SU-DHL-6 (cell line): Measurements from ENCODE around the gene RPS3.

Source experiments
- H2AFZ ChIP-seq: fragments of 200-600 bp; sonication (generic); 2 replicates; pipeline ENCODE4 v1.6.1; 2014; ENCODE audit warnings: low read depth, mild to moderate bottlenecking, moderate library complexity, mixed read lengths, antibody characterized with exemption, low read length; ENCODE audit not compliant: severe bottlenecking
- H3F3A ChIP-seq: fragments of 200-600 bp; shearing (Covaris generic); 2 replicates; pipeline ENCODE4 v1.6.0; 2016; ENCODE audit warnings: antibody characterized with exemption, mild to moderate bottlenecking; ENCODE audit not compliant: insufficient read depth
- H3K27ac ChIP-seq: fragments of 200-600 bp; sonication (generic); 2 replicates; pipeline ENCODE4 v1.5.1; 2016; ENCODE audit warnings: low read depth, mild to moderate bottlenecking, low read length, moderate library complexity, mixed read lengths
- H3K27me3 ChIP-seq: fragments of 200-600 bp; sonication (generic), shearing (Covaris generic); 2 replicates; pipeline ENCODE4 v1.6.0; 2014; ENCODE audit warnings: mild to moderate bottlenecking, low read length
- H3K36me3 ChIP-seq: fragments of 200-600 bp; sonication (generic); 2 replicates; pipeline ENCODE4 v1.6.1; 2014; ENCODE audit warnings: mild to moderate bottlenecking, low read length, mixed read lengths
- H3K4me2 ChIP-seq: fragments of 300-600, 200-600 bp; shearing (Covaris generic), sonication (generic); 2 replicates; pipeline ENCODE4 v1.6.0; 2014; ENCODE audit warnings: low read length, low read depth, mild to moderate bottlenecking; ENCODE audit not compliant: poor library complexity, severe bottlenecking
- H3K4me3 ChIP-seq: fragments of 200-600 bp; sonication (generic); 2 replicates; pipeline ENCODE4 v1.5.1; 2014; ENCODE audit warnings: antibody characterized with exemption, low read length, mild to moderate bottlenecking, mixed read lengths; ENCODE audit not compliant: insufficient read depth, poor library complexity, severe bottlenecking
- H3K79me2 ChIP-seq: fragments of 200-600 bp; sonication (generic); 2 replicates; pipeline ENCODE4 v1.6.1; 2014; ENCODE audit warnings: mild to moderate bottlenecking, low read length, moderate library complexity; ENCODE audit not compliant: insufficient read depth
- H3K9ac ChIP-seq: fragments of 200-600 bp; sonication (generic); 2 replicates; pipeline ENCODE4 v1.7.0; 2014; ENCODE audit warnings: mild to moderate bottlenecking, low read length
- H3K9me2 ChIP-seq: fragments of 200-600 bp; sonication (generic); replicated peaks from 2 replicates; pipeline ENCODE4 v1.6.1; 2014; ENCODE audit warnings: low read length; ENCODE audit not compliant: insufficient read depth
- H3K9me3 ChIP-seq: fragments of 200-600 bp; sonication (generic); 2 replicates; pipeline ENCODE4 v1.6.1; 2014; ENCODE audit warnings: low read length, mixed read lengths; ENCODE audit not compliant: insufficient read depth
- H4K20me1 ChIP-seq: fragments of 200-600 bp; sonication (generic); 2 replicates; pipeline ENCODE4 v1.6.1; 2014; ENCODE audit warnings: low read depth, mild to moderate bottlenecking, antibody characterized with exemption, low read length, moderate library complexity, mixed read lengths
- EZH2phosphoT487 ChIP-seq: fragments of 200-600 bp; sonication (generic), shearing (Covaris generic); conservative IDR thresholded peaks from 2 replicates; pipeline ENCODE4 v1.6.1; 2018; ENCODE audit warnings: mild to moderate bottlenecking, antibody characterized with exemption, low read length, moderate library complexity, mixed read lengths
- TF ChIP-seq, protein P1 (sequence below): fragments of 200-600 bp; sonication (generic); IDR thresholded peaks from one replicate; pipeline ENCODE4 v1.5.1; 2017; ENCODE audit warnings: antibody characterized with exemption, mild to moderate bottlenecking, low read length, moderate library complexity; ENCODE audit not compliant: insufficient read depth, poor library complexity, severe bottlenecking

RPS3 gene

DNA sequence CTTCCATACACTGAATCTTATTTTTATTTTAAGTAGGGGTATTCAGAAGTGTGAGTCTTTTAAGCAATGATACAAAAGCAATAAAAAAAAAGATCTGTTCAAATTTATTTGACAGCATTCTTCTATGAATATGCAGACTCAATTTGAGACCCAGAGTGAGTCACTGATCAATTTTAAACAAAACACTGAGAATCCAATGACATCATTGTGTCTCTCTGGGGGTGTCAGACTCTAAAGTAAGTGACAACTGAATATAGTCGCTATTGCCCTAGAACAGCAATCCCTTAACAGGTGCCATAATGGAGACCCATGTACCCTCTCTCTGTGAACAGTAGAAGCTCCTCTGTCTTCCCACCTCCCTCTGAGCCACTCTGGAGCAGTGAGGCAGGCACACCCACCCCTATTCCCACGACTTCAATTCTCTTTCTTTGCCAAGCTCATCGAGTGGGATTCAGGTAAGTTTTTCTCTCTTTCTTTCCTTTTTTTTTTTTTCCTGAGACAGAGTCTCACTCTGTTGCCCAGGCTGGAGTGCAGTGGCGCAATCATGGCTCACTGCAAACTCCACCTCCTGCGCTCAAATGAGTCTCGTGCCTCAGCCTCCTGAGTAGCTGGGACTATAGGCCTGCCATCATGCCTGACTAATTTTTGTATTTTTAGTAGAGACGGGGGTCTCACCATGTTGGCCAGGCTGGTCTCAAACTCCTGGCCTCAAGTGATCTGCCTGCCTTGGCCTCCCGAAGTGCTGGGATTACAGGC, 5.1 kb upstream of the RPS3 start:
- Histone ChIP-seq H3F3A (no peaks in the 10 kb centered on the region), H3K27me3 (no peaks in the 10 kb centered on the region), H3K9me2 (no peaks in the 10 kb centered on the region), H2AFZ (no peak overlapping the region), H3K36me3 (no peaks in the 10 kb centered on the region), H3K79me2 (no peaks in the 10 kb centered on the region), H3K27ac (no peak overlapping the region), H3K4me2 (no peak overlapping the region), H3K9me3 (no peaks in the 10 kb centered on the region), H4K20me1 (no peaks in the 10 kb centered on the region), H3K4me3 (no peak overlapping the region), H3K9ac (no peak overlapping the region)
- no peak for TF ChIP-seq EZH2phosphoT487
- TF ChIP-seq, protein P1, sequence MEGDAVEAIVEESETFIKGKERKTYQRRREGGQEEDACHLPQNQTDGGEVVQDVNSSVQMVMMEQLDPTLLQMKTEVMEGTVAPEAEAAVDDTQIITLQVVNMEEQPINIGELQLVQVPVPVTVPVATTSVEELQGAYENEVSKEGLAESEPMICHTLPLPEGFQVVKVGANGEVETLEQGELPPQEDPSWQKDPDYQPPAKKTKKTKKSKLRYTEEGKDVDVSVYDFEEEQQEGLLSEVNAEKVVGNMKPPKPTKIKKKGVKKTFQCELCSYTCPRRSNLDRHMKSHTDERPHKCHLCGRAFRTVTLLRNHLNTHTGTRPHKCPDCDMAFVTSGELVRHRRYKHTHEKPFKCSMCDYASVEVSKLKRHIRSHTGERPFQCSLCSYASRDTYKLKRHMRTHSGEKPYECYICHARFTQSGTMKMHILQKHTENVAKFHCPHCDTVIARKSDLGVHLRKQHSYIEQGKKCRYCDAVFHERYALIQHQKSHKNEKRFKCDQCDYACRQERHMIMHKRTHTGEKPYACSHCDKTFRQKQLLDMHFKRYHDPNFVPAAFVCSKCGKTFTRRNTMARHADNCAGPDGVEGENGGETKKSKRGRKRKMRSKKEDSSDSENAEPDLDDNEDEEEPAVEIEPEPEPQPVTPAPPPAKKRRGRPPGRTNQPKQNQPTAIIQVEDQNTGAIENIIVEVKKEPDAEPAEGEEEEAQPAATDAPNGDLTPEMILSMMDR: no peak

DNA sequence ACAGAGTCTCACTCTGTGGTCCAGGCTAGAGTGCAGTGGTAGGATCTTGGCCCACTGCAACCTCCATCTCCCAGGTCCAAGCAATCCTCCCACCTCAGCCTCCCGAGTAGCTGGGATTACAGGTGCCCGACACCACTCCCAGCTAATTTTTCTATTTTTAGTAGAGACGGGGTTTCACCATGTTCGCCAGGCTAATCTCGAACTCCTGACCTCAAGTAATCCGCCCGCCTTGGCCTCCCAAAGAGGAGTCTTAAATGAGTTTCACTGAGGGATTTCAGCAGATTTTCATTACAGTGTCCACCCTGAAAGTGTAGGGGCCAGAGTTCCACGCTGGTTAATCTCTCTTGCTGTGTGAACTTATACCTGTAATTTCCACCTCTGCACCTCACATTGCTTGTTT, 412 bp upstream of the RPS3 start:
- peak overlapping the region; percentile 18 for H3K4me2 ChIP-seq
- H3K36me3 ChIP-seq: peaks cover 33% of the 10 kb centered on the region
- H3F3A ChIP-seq: peaks cover 45% of the 10 kb centered on the region
- H3K79me2 ChIP-seq: peaks cover 44% of the 10 kb centered on the region
- peaks cover 30% of the 10 kb centered on the region for H4K20me1 ChIP-seq
- H3K9ac ChIP-seq: no peak overlapping the region
- no peaks in the 10 kb centered on the region for H3K9me3 ChIP-seq
- no peaks in the 10 kb centered on the region for H3K9me2 ChIP-seq
- no peaks in the 10 kb centered on the region for H3K27me3 ChIP-seq
- no peak for TF ChIP-seq EZH2phosphoT487
- TF ChIP-seq, protein P1: no peak
- no peak overlapping the region for H3K4me3 ChIP-seq
- H2AFZ ChIP-seq: peak overlapping the region; percentile 80
- no peak overlapping the region for H3K27ac ChIP-seq

DNA sequence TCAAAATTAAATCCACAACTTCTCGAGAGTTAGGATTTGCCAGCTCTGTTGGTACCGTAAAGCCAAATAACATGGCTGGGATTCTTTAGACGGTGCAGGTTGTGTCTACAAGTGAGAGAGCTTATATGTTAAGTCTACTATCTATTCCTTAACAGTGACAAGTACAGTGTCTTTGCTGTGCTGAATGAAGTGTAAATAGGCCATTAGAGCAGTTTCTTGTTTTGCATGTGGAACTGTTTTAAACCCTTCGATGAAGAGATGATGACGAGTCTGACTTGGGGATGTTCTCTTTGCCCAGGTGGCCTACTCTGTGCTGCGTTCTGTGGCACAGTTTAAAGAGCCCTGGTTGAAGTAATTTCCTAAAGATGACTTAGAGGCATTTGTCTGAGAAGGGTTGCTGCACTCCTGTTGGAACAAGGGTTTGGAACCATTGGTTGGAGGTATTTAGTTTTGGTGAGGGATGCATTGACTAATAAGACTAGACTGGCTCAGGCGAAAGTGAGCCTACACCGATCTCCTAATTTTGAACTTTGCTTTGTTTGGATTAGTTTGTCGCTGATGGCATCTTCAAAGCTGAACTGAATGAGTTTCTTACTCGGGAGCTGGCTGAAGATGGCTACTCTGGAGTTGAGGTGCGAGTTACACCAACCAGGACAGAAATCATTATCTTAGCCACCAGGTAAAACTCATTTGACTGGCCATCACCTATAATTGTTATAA, 988 bp downstream of the RPS3 start:
- Histone ChIP-seq H3K79me2 (peaks cover 44% of the 10 kb centered on the region), H4K20me1 (peaks cover 36% of the 10 kb centered on the region), H3K36me3 (peaks cover 42% of the 10 kb centered on the region), H3K27ac (peak overlapping the region; percentile 84), H2AFZ (no peak overlapping the region), H3K9ac (peak overlapping the region; percentile 89), H3K9me2 (no peaks in the 10 kb centered on the region), H3F3A (peaks cover 53% of the 10 kb centered on the region), H3K4me2 (peak overlapping the region; percentile 77), H3K27me3 (no peaks in the 10 kb centered on the region), H3K4me3 (peak overlapping the region; percentile 78), H3K9me3 (no peaks in the 10 kb centered on the region)
- TF ChIP-seq, protein P1: no peak
- no peak for TF ChIP-seq EZH2phosphoT487
